Ovary (tissue), 9 donors: ENCODE measurements around the gene FMC1. TPM values are rescaled to one million over a fixed set of nuclear protein-coding genes. Genes with fewer than 3 reads are reported as not detected.

Source experiments
- DNase-seq, 5 donors: peaks; one replicate each; pipeline ENCODE4 v3.0.0-alpha.2; 2019 to 2020
- H3K27ac ChIP-seq, 2 donors: fragments of 200-600 bp; one replicate each; pipeline versions ENCODE4 v1.5.1 to v1.8.0; 2019 to 2022
- H3K27me3 ChIP-seq: fragments of 200-600 bp; one replicate; pipeline ENCODE4 v1.8.0; 2022
- H3K36me3 ChIP-seq: fragments of 200-600 bp; sonication (generic); one replicate; pipeline ENCODE4 v1.5.1; 2019
- H3K4me1 ChIP-seq: one replicate; pipeline ENCODE4 v1.8.1; 2013; ENCODE audit warnings: mild to moderate bottlenecking, moderate library complexity; ENCODE audit not compliant: insufficient read depth
- H3K4me3 ChIP-seq: fragments of 200-600 bp; sonication (generic); one replicate; pipeline ENCODE4 v1.5.1; 2017
- H3K9me3 ChIP-seq, 2 donors: fragments of 200-600 bp in 1 of 2; sonication (generic) in 1 of 2; one replicate each; pipeline versions ENCODE4 v1.5.1 to v1.8.1; 2013 to 2019; ENCODE audit warnings: mild to moderate bottlenecking in 1 of 2, moderate library complexity in 1 of 2
- EP300 ChIP-seq: sonication (generic); formaldehyde crosslinking; IDR thresholded peaks from one replicate; pipeline ENCODE4 v1.6.1; 2017; ENCODE audit warnings: antibody characterized with exemption
- POLR2A ChIP-seq: fragments of 450-650 bp; IDR thresholded peaks from one replicate; pipeline ENCODE4 v1.6.1; 2017; ENCODE audit warnings: antibody characterized with exemption, mild to moderate bottlenecking, moderate library complexity
- WGBS, 3 donors: extraction: QIAGEN DNeasy Blood & Tissue Kit in 1 of 3; methylation state at CpG; one replicate each; pipeline versions ENCODE4 v1.1.5 to v1.1.7; 2013 to 2017; 5-methylcytosine and 5-hydroxymethylcytosine counted together
- intact Hi-C, 4 donors: fragments of 100-400 bp; cut with DNase I; formaldehyde crosslinking; loops; one replicate each; pipeline versions ENCODE4 v1.11.0 to v1.15.1; 2022 to 2023
- polyA plus RNA-seq, 2 donors: library from polyadenylated mRNA; stranded (reverse); fragments of 200-250 nt in 1 of 2; fragments of 350-450 nt in 1 of 2; fragmentation: Illumina TruSeq in 1 of 2; extraction: RNeasy Lipid Tissue Mini Kit (QIAGEN cat#74804) in 1 of 2; gene quantifications; one replicate each; pipeline ENCODE4 v1.2.3, GENCODE V29; 2013 to 2014
- total RNA-seq, 7 donors: library from RNA; depleted of rRNA in 2 of 7; stranded (reverse); fragments of >200 nt in 2 of 7; fragmentation: NEBNext Ultra II Directional in 3 of 7; extraction: Animal tissue kit (Norgen Biotek cat#: 25700) in 3 of 7; gene quantifications; one replicate each; pipeline versions ENCODE4 v1.1.0 to v1.2.4, GENCODE V29; 2016 to 2023
- TF ChIP-seq, protein P1 (sequence below), 3 donors: fragments of 450-650 bp in 2 of 3; fragments of 200-600 bp in 1 of 3; IDR thresholded peaks; one replicate each; pipeline versions ENCODE4 v1.5.1 to v1.8.0; 2016 to 2022; ENCODE audit warnings: antibody characterized with exemption in 3 of 3, mild to moderate bottlenecking in 1 of 3
- donor health status: DM: no; HTN: no; CAD: no; lungs with moderate emphysema.
- donor health status: DM: no; HTN: no; CAD: no.
- donor health status: Bipolar disorder and iron deficiency.
- donor health status: DM: yes; HTN: yes; CAD: no.
- donor health status: DM: no; HTN: no; CAD: no.
- donor health status: DM: yes; HTN: yes; CAD: no.

The FMC1 gene
- total and polyA plus RNA-seq, 9 donors: 10.9 to 35.3 (median 16.3) TPM

DNA sequence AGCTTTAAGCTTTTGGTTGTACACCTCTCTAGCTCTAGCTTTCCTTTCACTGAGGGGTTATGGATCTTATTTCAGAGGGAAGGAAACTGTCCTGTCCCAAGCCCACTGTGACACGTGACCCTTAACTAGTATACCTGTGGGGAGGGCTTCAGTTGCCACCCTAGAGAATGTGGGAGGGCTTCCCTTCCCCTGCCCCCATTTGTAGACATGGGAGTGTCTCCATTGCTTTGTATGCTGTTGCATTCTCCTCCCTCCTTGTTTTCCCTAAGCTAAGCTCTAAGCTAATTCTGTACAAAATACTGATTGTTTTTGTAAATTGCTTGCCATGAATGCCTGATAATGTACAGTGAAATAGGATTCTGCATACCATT lies 29.8 kb downstream of the FMC1 start:
- intact Hi-C loops: no loop called here
- H3K4me1 ChIP-seq: peaks cover 7% of the 10 kb centered on the region
- H3K4me3 ChIP-seq: no peak overlapping the region
- no peak overlapping the region for H3K27ac ChIP-seq
- DNase-seq: no peak
- TF ChIP-seq EP300: no peak
- TF ChIP-seq, protein P1, sequence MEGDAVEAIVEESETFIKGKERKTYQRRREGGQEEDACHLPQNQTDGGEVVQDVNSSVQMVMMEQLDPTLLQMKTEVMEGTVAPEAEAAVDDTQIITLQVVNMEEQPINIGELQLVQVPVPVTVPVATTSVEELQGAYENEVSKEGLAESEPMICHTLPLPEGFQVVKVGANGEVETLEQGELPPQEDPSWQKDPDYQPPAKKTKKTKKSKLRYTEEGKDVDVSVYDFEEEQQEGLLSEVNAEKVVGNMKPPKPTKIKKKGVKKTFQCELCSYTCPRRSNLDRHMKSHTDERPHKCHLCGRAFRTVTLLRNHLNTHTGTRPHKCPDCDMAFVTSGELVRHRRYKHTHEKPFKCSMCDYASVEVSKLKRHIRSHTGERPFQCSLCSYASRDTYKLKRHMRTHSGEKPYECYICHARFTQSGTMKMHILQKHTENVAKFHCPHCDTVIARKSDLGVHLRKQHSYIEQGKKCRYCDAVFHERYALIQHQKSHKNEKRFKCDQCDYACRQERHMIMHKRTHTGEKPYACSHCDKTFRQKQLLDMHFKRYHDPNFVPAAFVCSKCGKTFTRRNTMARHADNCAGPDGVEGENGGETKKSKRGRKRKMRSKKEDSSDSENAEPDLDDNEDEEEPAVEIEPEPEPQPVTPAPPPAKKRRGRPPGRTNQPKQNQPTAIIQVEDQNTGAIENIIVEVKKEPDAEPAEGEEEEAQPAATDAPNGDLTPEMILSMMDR (IDR thresholded peaks at IDR 0.05): no peak
- TF ChIP-seq POLR2A: no peak
- no peaks in the 10 kb centered on the region for H3K9me3 ChIP-seq
- 79 to 100% (median 91%) methylated on average over 1 of the region's 1 CpG for WGBS, 3 donors
- H3K27me3 ChIP-seq: no peaks in the 10 kb centered on the region
- H3K36me3 ChIP-seq: no peaks in the 10 kb centered on the region

DNA sequence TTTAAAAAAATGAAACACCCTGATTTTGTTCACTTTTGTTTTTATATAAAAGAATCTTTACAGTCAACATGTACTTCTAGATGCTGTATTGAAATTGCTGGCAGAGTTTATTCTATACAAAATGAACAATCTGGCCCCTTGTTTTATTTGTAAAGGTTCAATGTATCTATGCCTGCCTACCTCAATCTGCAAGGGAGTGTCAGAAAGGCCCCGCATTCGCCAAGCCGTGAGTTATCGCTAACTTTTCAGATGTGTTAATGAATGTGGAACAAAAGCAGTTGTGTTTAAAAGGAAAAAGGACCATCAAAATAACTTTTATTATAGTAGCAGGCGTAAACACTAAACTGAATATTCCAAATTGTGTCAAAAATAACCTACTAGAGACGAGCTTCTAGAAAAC lies 33.1 kb downstream of the FMC1 start:
- intact Hi-C loops: no loop called here
- H3K4me3 ChIP-seq: no peak overlapping the region
- 69 to 80% (median 78%) methylated on average over 6 of the region's 6 CpGs for WGBS, 3 donors

DNA sequence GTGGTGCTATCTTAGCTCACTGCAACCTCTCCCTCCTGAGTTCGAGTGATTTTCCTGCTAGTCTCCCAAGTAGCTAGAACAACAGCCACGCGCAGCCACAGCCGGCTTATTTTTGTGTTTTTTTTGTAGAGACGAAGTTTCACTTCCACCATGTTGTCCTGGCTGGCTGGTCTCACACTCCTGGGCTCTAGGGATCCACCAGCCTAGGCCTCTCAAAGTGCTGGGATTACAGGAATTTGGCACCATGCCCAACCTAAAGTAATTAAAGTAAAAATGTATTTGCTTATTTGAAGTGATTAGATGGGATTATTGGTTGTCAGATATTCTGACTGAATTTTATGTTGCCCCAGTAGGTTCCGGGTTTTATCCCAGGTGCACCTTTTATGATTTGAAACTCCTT lies 41.3 kb downstream of the FMC1 start:
- no peaks in the 10 kb centered on the region for H3K4me1 ChIP-seq
- no peaks in the 10 kb centered on the region for H3K36me3 ChIP-seq
- no peak for DNase-seq
- H3K4me3 ChIP-seq: no peak overlapping the region
- 93 to 95% (median 93%) methylated on average over 6 of the region's 6 CpGs for WGBS, 3 donors
- TF ChIP-seq POLR2A (no peak), EP300 (no peak)
- TF ChIP-seq, protein P1 (IDR thresholded peaks at IDR 0.05): no peak
- H3K27ac ChIP-seq: no peak overlapping the region
- intact Hi-C loops: loop anchor here in 1 of 4 donors (10.0 kb wide), 1 partner anchor 58 kb away; no protein-coding TSS in a partner anchor
- no peaks in the 10 kb centered on the region for H3K9me3 ChIP-seq
- H3K27me3 ChIP-seq: no peaks in the 10 kb centered on the region

More for the DNA sequence above, 33.1 kb downstream of the FMC1 start:
- DNase-seq: no peak
- TF ChIP-seq, protein P1 (IDR thresholded peaks at IDR 0.05): no peak
- TF ChIP-seq EP300 (no peak), POLR2A (no peak)
- Histone ChIP-seq H3K9me3 (no peaks in the 10 kb centered on the region), H3K4me1 (peaks cover 5% of the 10 kb centered on the region), H3K36me3 (no peaks in the 10 kb centered on the region), H3K27me3 (no peaks in the 10 kb centered on the region), H3K27ac (no peak overlapping the region)

DNA sequence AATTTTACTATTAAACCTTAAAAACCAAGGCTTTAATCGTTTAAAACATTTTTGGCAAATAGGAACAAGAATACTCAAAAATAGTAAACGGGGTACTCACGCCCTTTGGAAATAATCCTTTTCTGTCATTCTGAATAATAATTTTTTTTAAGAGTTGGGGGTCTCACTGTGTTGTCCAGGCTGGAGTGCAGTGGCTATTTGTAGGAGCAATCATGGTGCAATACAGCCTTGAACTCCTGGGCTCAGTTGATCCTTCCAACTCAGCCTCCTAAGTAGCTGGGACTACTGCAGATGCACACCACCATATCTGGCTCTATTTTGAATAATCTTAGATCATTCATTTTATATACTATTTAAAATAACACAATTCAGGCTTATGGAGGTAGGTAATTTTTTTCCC lies 43.5 kb downstream of the FMC1 start:
- Histone ChIP-seq H3K4me3 (no peak overlapping the region), H3K27ac (no peak overlapping the region), H3K9me3 (no peaks in the 10 kb centered on the region), H3K4me1 (no peaks in the 10 kb centered on the region), H3K27me3 (no peaks in the 10 kb centered on the region), H3K36me3 (no peaks in the 10 kb centered on the region)
- TF ChIP-seq, protein P1 (IDR thresholded peaks at IDR 0.05): no peak
- TF ChIP-seq POLR2A (no peak), EP300 (no peak)
- 86 to 92% (median 89%) methylated on average over 3 of the region's 3 CpGs for WGBS, 3 donors
- DNase-seq: no peak
- intact Hi-C loops: loop anchor here in 1 of 4 donors (10.0 kb wide), 1 partner anchor 60 kb away; no protein-coding TSS in a partner anchor
